GM23338 (cell line): ENCODE results near the gene RIOX2. TPM values are rescaled to one million over a fixed set of nuclear protein-coding genes. Genes with fewer than 3 reads are reported as not detected.
A peak's percentile ranks its signal among the peaks of the same experiment; 100 is the strongest.

ENCODE experiments used
- ATAC-seq: fragments of 200-7000 bp; cut with Tn5 transposase; 3 replicates; pipeline ENCODE4 v1.9.1; 2020
- DNase-seq: peaks from one replicate; pipeline ENCODE4 v3.0.0-alpha.2; 2015; ENCODE audit warnings: low spot score
- H2AFZ ChIP-seq: fragments of 200-600 bp; sonication (generic); 2 replicates; pipeline ENCODE4 v1.8.0; 2016; ENCODE audit warnings: antibody characterized with exemption, mild to moderate bottlenecking, moderate library complexity
- H3F3A ChIP-seq: fragments of 200-600 bp; sonication (generic); replicated peaks from 2 replicates; pipeline ENCODE4 v1.8.0; 2017; ENCODE audit warnings: antibody characterized with exemption, mixed run types, low read depth
- H3K27ac ChIP-seq: fragments of 200-600 bp; sonication (generic); 2 replicates; pipeline ENCODE4 v1.6.1; 2016; ENCODE audit warnings: low read depth
- H3K27me3 ChIP-seq: fragments of 200-600 bp; sonication (generic); 2 replicates; pipeline ENCODE4 v1.8.0; 2016; ENCODE audit warnings: mild to moderate bottlenecking, mixed run types, moderate library complexity; ENCODE audit not compliant: insufficient read depth
- H3K36me3 ChIP-seq: fragments of 200-600 bp; sonication (generic); 2 replicates; pipeline ENCODE4 v1.8.0; 2016; ENCODE audit warnings: mild to moderate bottlenecking; ENCODE audit not compliant: insufficient read depth
- H3K4me1 ChIP-seq: fragments of 200-600 bp; sonication (generic); 2 replicates; pipeline ENCODE4 v1.8.0; 2016; ENCODE audit warnings: mild to moderate bottlenecking, moderate library complexity; ENCODE audit not compliant: insufficient read depth
- H3K4me2 ChIP-seq: fragments of 200-600 bp; sonication (generic); 2 replicates; pipeline ENCODE4 v1.7.1; 2017; ENCODE audit warnings: mixed run types
- H3K4me3 ChIP-seq: fragments of 200-600 bp; sonication (generic); 2 replicates; pipeline ENCODE4 v1.6.1; 2016; ENCODE audit warnings: mixed run types
- H3K79me2 ChIP-seq: fragments of 200-600 bp; sonication (generic); replicated peaks from 2 replicates; pipeline ENCODE4 v1.8.0; 2017; ENCODE audit warnings: mild to moderate bottlenecking; ENCODE audit not compliant: insufficient read depth
- H3K9me2 ChIP-seq: fragments of 200-600 bp; sonication (generic); 2 replicates; pipeline ENCODE4 v1.8.0; 2017; ENCODE audit not compliant: insufficient read depth
- H4K20me1 ChIP-seq: fragments of 200-600 bp; sonication (generic); replicated peaks from 2 replicates; pipeline ENCODE4 v1.8.0; 2017; ENCODE audit warnings: mild to moderate bottlenecking; ENCODE audit not compliant: insufficient read depth
- H3K27ac Mint-ChIP-seq: 2 replicates; pipeline ENCODE4 v1.8.0; 2020; ENCODE audit warnings: inconsistent platforms, mild to moderate bottlenecking, moderate library complexity, mixed read lengths
- H3K27me3 Mint-ChIP-seq: 3 replicates; pipeline ENCODE4 v1.8.0; 2022; ENCODE audit warnings: low read depth, mild to moderate bottlenecking, moderate library complexity, mixed read lengths, inconsistent platforms; ENCODE audit not compliant: insufficient read depth, poor library complexity
- H3K36me3 Mint-ChIP-seq: 3 replicates; pipeline ENCODE4 v1.8.0; 2021; ENCODE audit warnings: low read depth, mild to moderate bottlenecking, inconsistent platforms, moderate library complexity, mixed read lengths
- H3K4me1 Mint-ChIP-seq: 3 replicates; pipeline ENCODE4 v1.8.0; 2020; ENCODE audit warnings: mild to moderate bottlenecking, inconsistent platforms, mixed read lengths
- H3K4me3 Mint-ChIP-seq: 3 replicates; pipeline ENCODE4 v1.8.0; 2021; ENCODE audit warnings: moderate library complexity, mild to moderate bottlenecking, inconsistent platforms, mixed read lengths
- H3K9me3 Mint-ChIP-seq: 3 replicates; pipeline ENCODE4 v1.8.0; 2020; ENCODE audit warnings: moderate library complexity, mild to moderate bottlenecking, inconsistent platforms, mixed read lengths
- ETS1 ChIP-seq: IDR thresholded peaks from 2 replicates; pipeline ENCODE4 v1.6.1; 2016; ENCODE audit warnings: antibody characterized with exemption
- EZH2 ChIP-seq: fragments of 200-600 bp; sonication (generic); IDR thresholded peaks from one replicate; pipeline ENCODE4 v1.8.0; 2017; ENCODE audit warnings: antibody characterized with exemption, mild to moderate bottlenecking, low read depth; ENCODE audit not compliant: unreplicated experiment
- EZH2phosphoT487 ChIP-seq: fragments of 200-600 bp; sonication (generic); IDR thresholded peaks from one replicate; pipeline ENCODE4 v1.8.1; 2018; ENCODE audit warnings: antibody characterized with exemption; ENCODE audit not compliant: unreplicated experiment
- JUNB ChIP-seq: IDR thresholded peaks from one replicate; pipeline ENCODE4 v1.6.1; 2016; ENCODE audit warnings: antibody characterized with exemption; ENCODE audit not compliant: unreplicated experiment
- POLR2AphosphoS5 ChIP-seq: IDR thresholded peaks from 2 replicates; pipeline ENCODE4 v1.6.1; 2016; ENCODE audit warnings: antibody characterized with exemption, low read depth
- STAT1 ChIP-seq: IDR thresholded peaks from one replicate; pipeline ENCODE4 v1.6.1; 2016; ENCODE audit warnings: antibody characterized with exemption; ENCODE audit not compliant: unreplicated experiment
- ZNF114 ChIP-seq: fragments of 250-450 bp; sonication (Bioruptor Pico); IDR thresholded peaks from 2 replicates; pipeline ENCODE4 v1.5.0; 2020; ENCODE audit warnings: mild to moderate bottlenecking, moderate library complexity
- ZNF331 ChIP-seq: fragments of 250-450 bp; sonication (Bioruptor Pico); IDR thresholded peaks from 2 replicates; pipeline ENCODE4 v1.5.0; 2020; ENCODE audit warnings: low read depth, mild to moderate bottlenecking, moderate library complexity
- ZNF462 ChIP-seq: fragments of 250-450 bp; sonication (Bioruptor Pico); IDR thresholded peaks from 2 replicates; pipeline ENCODE4 v1.5.0; 2020; ENCODE audit warnings: mild to moderate bottlenecking, moderate library complexity
- polyA plus RNA-seq: library from polyadenylated mRNA; unstranded; fragments of >200 nt; fragmentation: Nextera tagmentation; extraction: Ambion mirVana; gene quantifications from 2 replicates; pipeline ENCODE4 v1.2.1, GENCODE V29; 2016
- total RNA-seq: library from RNA; depleted of rRNA; stranded (reverse); fragments of >200 nt; shearing (Covaris generic); gene quantifications from 2 replicates; pipeline ENCODE4 v1.2.3, GENCODE V29; 2014

The RIOX2 gene
- total and polyA plus RNA-seq, 2 experiments from 2014 or later, result 9.0 to 10.7 TPM

- TF ChIP-seq EZH2, result no peak
- no peak for TF ChIP-seq ZNF114 (CRISPR knock-in tag)
- TF ChIP-seq JUNB, result no peak
- no peak for TF ChIP-seq POLR2AphosphoS5
- no peak for TF ChIP-seq EZH2phosphoT487
- no peak for TF ChIP-seq ZNF331 (CRISPR knock-in tag)
Measured at GRCh38 chr3:97994328-97994945, 22.2 kb upstream of the RIOX2 start (continued).

- Histone ChIP-seq H3K79me2 (no peaks in the 10 kb centered on the region), H3K36me3 (no peaks in the 10 kb centered on the region), H3K27me3 (no peaks in the 10 kb centered on the region), H4K20me1 (no peaks in the 10 kb centered on the region), H3K27ac (no peak overlapping the region), H3K9me2 (peaks cover 2% of the 10 kb centered on the region; the same call in 1 of the 2 replicates), H3F3A (0 out of 2 replicates have a peak, but pooled peaks cover 3% of the 10 kb centered on the region), H3K4me1 (peaks cover 24% of the 10 kb centered on the region), H2AFZ (peak overlapping the region; percentile 61; the same call in 1 of the 2 replicates), H3K4me2 (peak overlapping the region; percentile 56; the same call in 1 of the 2 replicates), H3K4me3 (no peak overlapping the region)
- Mint-ChIP-seq H3K36me3 (no peaks in the 10 kb centered on the region), H3K4me3 (no peak overlapping the region), H3K9me3 (no peaks in the 10 kb centered on the region), H3K27me3 (no peaks in the 10 kb centered on the region), H3K4me1 (peaks cover 27% of the 10 kb centered on the region), H3K27ac (peak overlapping the region; percentile 32; the same call in 1 of the 2 replicates)
- peak; percentile 18 for DNase-seq
- no peak for TF ChIP-seq POLR2AphosphoS5
- TF ChIP-seq EZH2phosphoT487, result no peak
- TF ChIP-seq STAT1, result no peak
- TF ChIP-seq ETS1, result no peak
- TF ChIP-seq ZNF462, result no peak
- TF ChIP-seq EZH2, result no peak
- peak; percentile 60 for ATAC-seq
Measured at GRCh38 chr3:97993526-97993925, 21.3 kb upstream of the RIOX2 start.
